IMR-90 (cell line): ENCODE measurements around the gene SCGB2A2. TPM values are rescaled to one million over a fixed set of nuclear protein-coding genes. Genes with fewer than 3 reads are reported as not detected.

Source experiments
- ATAC-seq: fragments of 200-7000 bp; cut with Tn5 transposase; 2 replicates; pipeline ENCODE4 v1.9.1; 2020; ENCODE audit warnings: low read depth, mild to moderate bottlenecking, moderate library complexity
- BruUV-seq: library from RNA; stranded (reverse); fragments of 400-500 nt; replicated peaks from 2 replicates; lab custom pipeline; 2021; lab: Mats Ljungman, UMichigan
- CTCF ChIA-PET: fragments of 300-600 bp; formaldehyde crosslinking; extraction: SDS; loops from one replicate; lab custom pipeline; 2021; ENCODE audit warnings: antibody characterized with exemption; lab: Yijun Ruan, JAX
- POLR2A ChIA-PET: fragments of 300-600 bp; sonication (Branson Sonifier 250); formaldehyde crosslinking; loops from one replicate; lab custom pipeline; 2022; ENCODE audit warnings: antibody characterized with exemption; ENCODE audit not compliant: unreplicated experiment; lab: Charles Lee
- DNase-seq: peaks from one replicate; pipeline ENCODE4 v3.0.0; 2013
- H2AFZ ChIP-seq: replicated peaks from 2 replicates; pipeline ENCODE3; 2013; ENCODE audit warnings: low read length, mild to moderate bottlenecking; ENCODE audit not compliant: poor library complexity
- H2AK5ac ChIP-seq: 2 replicates; pipeline ENCODE4 v1.6.1; 2013; ENCODE audit warnings: low read depth, low read length, inconsistent platforms
- H2AK9ac ChIP-seq: replicated peaks from 2 replicates; pipeline ENCODE3; 2013; ENCODE audit warnings: mild to moderate bottlenecking, low read depth, low read length, moderate library complexity; ENCODE audit not compliant: poor library complexity
- H2BK120ac ChIP-seq: 2 replicates; pipeline ENCODE4 v1.6.1; 2013; ENCODE audit warnings: low read depth, low read length, inconsistent platforms
- H2BK15ac ChIP-seq: 3 replicates; pipeline ENCODE4 v1.6.1; 2013; ENCODE audit warnings: low read depth, low read length, inconsistent platforms
- H2BK20ac ChIP-seq: 2 replicates; pipeline ENCODE4 v1.6.1; 2013; ENCODE audit warnings: low read depth, mild to moderate bottlenecking, inconsistent platforms, low read length, moderate library complexity
- H2BK5ac ChIP-seq: 2 replicates; pipeline ENCODE4 v1.6.1; 2013; ENCODE audit warnings: mild to moderate bottlenecking, low read depth, low read length, inconsistent platforms; ENCODE audit not compliant: poor library complexity, severe bottlenecking
- H3K14ac ChIP-seq: replicated peaks from 2 replicates; pipeline ENCODE4 v1.6.1; 2013; ENCODE audit warnings: low read depth, low read length, inconsistent platforms
- H3K18ac ChIP-seq: 2 replicates; pipeline ENCODE4 v1.6.1; 2013; ENCODE audit warnings: low read depth, low read length, control low read depth
- H3K23ac ChIP-seq: 2 replicates; pipeline ENCODE4 v1.6.1; 2013; ENCODE audit warnings: low read depth, low read length, inconsistent platforms
- H3K27ac ChIP-seq: 2 replicates; pipeline ENCODE4 v1.5.1; 2013; ENCODE audit warnings: mild to moderate bottlenecking, control low read depth, low read length; ENCODE audit not compliant: insufficient read depth
- H3K27me3 ChIP-seq: 2 replicates; pipeline ENCODE4 v1.6.1; 2013; ENCODE audit warnings: low read length; ENCODE audit not compliant: control insufficient read depth, insufficient read depth
- H3K36me3 ChIP-seq: 2 replicates; pipeline ENCODE4 v1.6.1; 2013; ENCODE audit warnings: low read length, mixed read lengths; ENCODE audit not compliant: control insufficient read depth, insufficient read depth
- H3K4ac ChIP-seq: 2 replicates; pipeline ENCODE4 v1.6.1; 2013; ENCODE audit warnings: low read depth, low read length, inconsistent platforms
- H3K4me1 ChIP-seq: 2 replicates; pipeline ENCODE4 v1.6.1; 2013; ENCODE audit warnings: low read length, mixed read lengths; ENCODE audit not compliant: control insufficient read depth, insufficient read depth
- H3K4me2 ChIP-seq: 2 replicates; pipeline ENCODE4 v1.6.1; 2013; ENCODE audit warnings: low read depth, mild to moderate bottlenecking, control low read depth, low read length, moderate library complexity
- H3K4me3 ChIP-seq: 2 replicates; pipeline ENCODE4 v1.5.1; 2013; ENCODE audit warnings: low read depth, mild to moderate bottlenecking, control low read depth, low read length, moderate library complexity; ENCODE audit not compliant: insufficient read depth
- H3K56ac ChIP-seq: 2 replicates; pipeline ENCODE4 v1.6.1; 2013; ENCODE audit warnings: low read length, inconsistent platforms; ENCODE audit not compliant: insufficient read depth; ENCODE audit errors: extremely low read depth
- H3K79me1 ChIP-seq, 2 experiments: 2 replicates each; pipeline ENCODE4 v1.6.1; 2013; ENCODE audit warnings: low read length in 2 of 2, inconsistent platforms in 1 of 2, low read depth in 1 of 2
- H3K9ac ChIP-seq: 2 replicates; pipeline ENCODE4 v1.6.1; 2013; ENCODE audit warnings: low read depth, low read length, control low read depth
- H3K9me1 ChIP-seq: 2 replicates; pipeline ENCODE4 v1.6.1; 2013; ENCODE audit warnings: low read length, inconsistent platforms; ENCODE audit not compliant: insufficient read depth
- H3K9me3 ChIP-seq: 2 replicates; pipeline ENCODE4 v1.6.1; 2013; ENCODE audit warnings: low read length; ENCODE audit not compliant: control insufficient read depth, insufficient read depth
- H4K20me1 ChIP-seq: 2 replicates; pipeline ENCODE4 v1.6.1; 2013; ENCODE audit warnings: low read length, inconsistent platforms; ENCODE audit not compliant: insufficient read depth
- H4K5ac ChIP-seq: 2 replicates; pipeline ENCODE4 v1.6.1; 2013; ENCODE audit warnings: mild to moderate bottlenecking, low read depth, low read length, control low read depth
- H4K8ac ChIP-seq, 2 experiments: 2 replicates each; pipeline ENCODE4 v1.6.1; 2013; ENCODE audit warnings: low read depth in 2 of 2, low read length in 2 of 2, control low read depth in 1 of 2, inconsistent platforms in 1 of 2
- H4K91ac ChIP-seq: 2 replicates; pipeline ENCODE4 v1.6.1; 2013; ENCODE audit warnings: low read depth, low read length, inconsistent platforms; ENCODE audit not compliant: insufficient read depth
- BHLHE40 ChIP-seq: fragments of 150-350 bp; IDR thresholded peaks from 2 replicates; pipeline ENCODE4 v1.6.1; 2016; ENCODE audit warnings: mild to moderate bottlenecking, low read depth, low read length
- CEBPB ChIP-seq: IDR thresholded peaks from 2 replicates; pipeline ENCODE4 v1.6.1; 2012; ENCODE audit warnings: low read depth, low read length, improper control_type of control experiment
- CHD1 ChIP-seq: IDR thresholded peaks from 2 replicates; pipeline ENCODE4 v1.6.1; 2012; ENCODE audit warnings: low read depth, low read length, improper control_type of control experiment
- ELK1 ChIP-seq: fragments of 150-350 bp; IDR thresholded peaks from 2 replicates; pipeline ENCODE4 v1.6.1; 2016; ENCODE audit warnings: low read depth, mild to moderate bottlenecking, low read length, moderate library complexity, borderline replicate concordance
- MAFK ChIP-seq: IDR thresholded peaks from 2 replicates; pipeline ENCODE4 v1.6.1; 2012; ENCODE audit warnings: low read depth, low read length, improper control_type of control experiment
- MAZ ChIP-seq: IDR thresholded peaks from 2 replicates; pipeline ENCODE4 v1.6.1; 2012; ENCODE audit warnings: low read depth, mild to moderate bottlenecking, low read length, improper control_type of control experiment, moderate library complexity, borderline replicate concordance
- NFE2L2 ChIP-seq: fragments of 150-350 bp; IDR thresholded peaks from 2 replicates; pipeline ENCODE4 v1.6.1; 2016; ENCODE audit warnings: low read depth, mild to moderate bottlenecking, low read length
- POLR2A ChIP-seq: IDR thresholded peaks from 2 replicates; pipeline ENCODE4 v1.6.1; 2012; ENCODE audit warnings: mild to moderate bottlenecking, low read depth, low read length
- RCOR1 ChIP-seq: IDR thresholded peaks from 2 replicates; pipeline ENCODE4 v1.6.1; 2012; ENCODE audit warnings: mild to moderate bottlenecking, low read length, improper control_type of control experiment; ENCODE audit not compliant: insufficient replicate concordance
- WGBS, 2 experiments: methylation state at CpG; one replicate each; pipeline versions ENCODE4 v1.1.5 to v1.1.7; 2013; ENCODE audit warnings: missing lambda C conversion rate in 2 of 2; ENCODE audit not compliant: insufficient read length in 1 of 2; ENCODE audit errors: extremely low coverage in 2 of 2; 5-methylcytosine and 5-hydroxymethylcytosine counted together
- dilution Hi-C: fragments of 300-500 bp; cut with HindIII; formaldehyde crosslinking; loops from one replicate; pipeline ENCODE4 v1.14.3; 2018; ENCODE audit warnings: low sequenced_read_pairs; ENCODE audit not compliant: unreplicated experiment
- in situ Hi-C: fragments of 300-500 bp; cut with MboI; formaldehyde crosslinking; loops from 3 replicates; pipeline ENCODE4 v1.14.3; 2019; ENCODE audit warnings: low sequenced_read_pairs, inconsistent platforms, mixed read lengths
- intact Hi-C: fragments of 100-400 bp; cut with micrococcal nuclease; formaldehyde crosslinking; loops from 2 replicates; pipeline ENCODE4 v1.10.0; 2022
- polyA plus RNA-seq, 3 experiments: library from polyadenylated mRNA; depleted of rRNA; stranded (reverse); fragments of >200 nt; gene quantifications; 2 replicates each; pipeline ENCODE4 v1.2.3, GENCODE V29; 2012; ENCODE audit warnings: low replicate concordance in 1 of 3
- total RNA-seq: library from RNA; depleted of rRNA; stranded (reverse); fragments of >200 nt; gene quantifications from 2 replicates; pipeline ENCODE4 v1.2.3, GENCODE V29; 2012

Gene SCGB2A2
- total and polyA plus RNA-seq, 2 of the 4 experiments (the other 2 are of a cell fraction) = not detected

DNA sequence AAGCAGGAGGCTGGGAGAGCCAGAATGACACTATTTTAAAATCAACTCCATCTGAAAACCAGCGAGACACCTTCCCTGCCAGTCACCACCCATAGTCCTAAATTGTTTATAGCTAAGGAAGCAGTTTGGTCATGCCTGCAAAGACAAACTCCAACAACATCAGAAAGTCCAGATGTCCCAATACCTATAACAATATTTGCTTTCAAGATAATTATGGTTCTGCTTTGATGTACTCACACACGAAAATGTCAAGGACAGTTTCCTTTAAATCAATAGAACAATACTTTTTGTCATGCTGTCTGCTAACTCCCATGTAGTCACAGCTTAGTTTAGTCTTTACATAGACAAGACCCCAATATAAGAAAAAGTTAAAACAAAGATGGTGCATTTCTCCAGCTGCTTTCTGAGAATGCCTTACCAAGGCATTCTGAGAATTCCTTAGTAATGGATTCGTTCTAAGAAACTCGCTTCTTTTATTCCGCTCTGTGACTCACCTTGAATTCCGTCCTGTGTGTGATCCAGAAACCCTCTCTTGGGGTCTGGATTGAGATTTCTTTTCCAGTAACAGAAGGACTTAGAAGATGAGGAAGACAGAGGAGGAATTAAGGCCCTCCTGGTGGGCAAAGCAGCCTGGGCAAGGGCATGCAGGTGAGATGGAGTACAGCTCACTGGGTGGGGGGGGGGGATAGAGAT, 9.6 kb upstream of the SCGB2A2 start:
- Histone ChIP-seq H2BK15ac (no peak overlapping the region), H2BK20ac (no peak overlapping the region), H4K8ac (no peak overlapping the region), H3K79me1 (no peaks in the 10 kb centered on the region), H3K9me1 (no peaks in the 10 kb centered on the region), H3K27me3 (no peaks in the 10 kb centered on the region), H3K36me3 (no peaks in the 10 kb centered on the region), H3K4me3 (no peak overlapping the region), H2AK9ac (no peak overlapping the region), H3K4me1 (no peaks in the 10 kb centered on the region), H3K9ac (no peak overlapping the region), H3K18ac (no peak overlapping the region), H2AFZ (no peak overlapping the region), H3K4ac (no peak overlapping the region), H3K23ac (no peak overlapping the region), H3K14ac (no peak overlapping the region), H2BK5ac (no peak overlapping the region), H3K9me3 (no peaks in the 10 kb centered on the region), H3K4me2 (no peak overlapping the region), H3K56ac (no peak overlapping the region), H4K20me1 (no peaks in the 10 kb centered on the region), H2BK120ac (no peak overlapping the region), H2AK5ac (no peak overlapping the region), H3K27ac (no peak overlapping the region), H4K5ac (no peak overlapping the region), H4K91ac (no peak overlapping the region)
- ChIA-PET POLR2A (no interaction called here), CTCF (no interaction called here)
- TF ChIP-seq CEBPB (no peak), CHD1 (no peak), ELK1 (no peak), RCOR1 (no peak), MAFK (no peak), MAZ (no peak), BHLHE40 (no peak), NFE2L2 (no peak), POLR2A (no peak)
- dilution Hi-C loops (no loop called here), in situ Hi-C loops (no loop called here), intact Hi-C loops (no loop called here)
- DNase-seq (no peak), ATAC-seq (no peak)
- WGBS, 2 experiments = 56% methylated on average over 3 of the region's 6 CpGs; no CpG with 5 or more reads in 1 of the 2 experiments
- no TSS peak for BruUV-seq
